ENCODE results near the gene KLK3. TPM values are rescaled to one million over a fixed set of nuclear protein-coding genes. Genes with fewer than 3 reads are reported as not detected.

The KLK3 gene
- total and polyA plus RNA-seq, 2 of the 13 experiments (the other 11 are each of a cell fraction or from before 2014, with no cell fraction given) = not detected

GRCh38 chr19:50858886-50859285, 4.2 kb downstream of the KLK3 start:
- FAIRE-seq (no peak), DNase-seq (ENCODE audit: low spot score) (no peak), ATAC-seq (no peak)
- in situ Hi-C loops (cut with HindIII; ENCODE audit: extremely low pct_ligation_motif_present, low pct_unique_long_range_greater_than_20kb) (no loop called here), intact Hi-C loops (cut with micrococcal nuclease; ENCODE audit: unreplicated experiment) (no loop called here)
- ChIA-PET POLR2A (no interaction called here), CTCF (ENCODE audit: low intra/inter-chr PET ratio, low total read pairs) (no interaction called here)
- no peak for TF ChIP-seq MTA1 (CRISPR knock-in tag; IDR thresholded peaks at IDR 0.05; ENCODE audit: borderline replicate concordance)
- TF ChIP-seq KMT2B (CRISPR knock-in tag; IDR thresholded peaks at IDR 0.05) = no peak
- TF ChIP-seq ONECUT2 (CRISPR knock-in tag; IDR thresholded peaks at IDR 0.05) = no peak
- no peak for TF ChIP-seq ZNF496 (CRISPR knock-in tag; IDR thresholded peaks at IDR 0.05; ENCODE audit: insufficient replicate concordance)
- TF ChIP-seq HCFC1 (IDR thresholded peaks at IDR 0.05; ENCODE audit: low read depth, low read length) = no peak
- no peak for TF ChIP-seq U2AF1 (optimal IDR thresholded peaks at IDR 0.05; ENCODE audit: low read depth, low read length)
- TF ChIP-seq ZNF543 (CRISPR knock-in tag; IDR thresholded peaks at IDR 0.05) = no peak
- Histone ChIP-seq H3K9me3 (ENCODE audit: low read length) (no peaks in the 10 kb centered on the region), H2AFZ (ENCODE audit: low read length) (no peak overlapping the region), H3K79me2 (ENCODE audit: insufficient read depth, low read length) (no peaks in the 10 kb centered on the region), H3K27me3 (ENCODE audit: control insufficient read depth in 1 of 2, insufficient read depth in 2 of 2, low read length in 2 of 2) (peaks cover 3 to 20% of the 10 kb centered on the region in 2 experiments; a peak in 4 of 5 replicates), H3K4me3 (replicated peaks in 1 of 3; ENCODE audit: insufficient read depth in 1 of 3, low read depth in 2 of 3, low read length in 3 of 3) (no peak overlapping the region), H3K27ac (ENCODE audit: extremely low read length, insufficient read depth, low read length) (no peak overlapping the region), H3K36me3 (replicated peaks in 1 of 2; ENCODE audit: control insufficient read depth in 1 of 2, insufficient read depth in 2 of 2, low read length in 2 of 2) (no peaks in the 10 kb centered on the region), H3K4me2 (ENCODE audit: low read depth, low read length) (no peak overlapping the region), H3K4me1 (ENCODE audit: insufficient read depth, low read length) (no peaks in the 10 kb centered on the region), H3K9ac (ENCODE audit: insufficient read depth, low read depth, low read length) (no peak overlapping the region), H4K20me1 (ENCODE audit: insufficient read depth, low read length) (no peaks in the 10 kb centered on the region)
- no TSS peak for BruUV-seq (replicated peaks)
- WGBS (ENCODE audit: low lambda C conversion rate) = 7% methylated on average over 7 of the region's 7 CpGs

- Histone ChIP-seq H3K9me3 (ENCODE audit: low read length) (no peaks in the 10 kb centered on the region), H3K4me1 (ENCODE audit: insufficient read depth, low read length) (no peaks in the 10 kb centered on the region), H3K79me2 (ENCODE audit: insufficient read depth, low read length) (no peaks in the 10 kb centered on the region), H3K9ac (ENCODE audit: insufficient read depth, low read depth, low read length) (no peak overlapping the region), H2AFZ (ENCODE audit: low read length) (no peak overlapping the region), H3K27me3 (ENCODE audit: control insufficient read depth in 1 of 2, insufficient read depth in 2 of 2, low read length in 2 of 2) (peaks cover 3 to 20% of the 10 kb centered on the region in 2 experiments; a peak in 4 of 5 replicates), H3K4me2 (ENCODE audit: low read depth, low read length) (no peak overlapping the region), H3K4me3 (replicated peaks in 1 of 3; ENCODE audit: insufficient read depth in 1 of 3, low read depth in 2 of 3, low read length in 3 of 3) (no peak overlapping the region), H3K36me3 (replicated peaks in 1 of 2; ENCODE audit: control insufficient read depth in 1 of 2, insufficient read depth in 2 of 2, low read length in 2 of 2) (no peaks in the 10 kb centered on the region), H4K20me1 (ENCODE audit: insufficient read depth, low read length) (no peaks in the 10 kb centered on the region), H3K27ac (ENCODE audit: extremely low read length, insufficient read depth, low read length) (no peak overlapping the region)
- intact Hi-C loops (cut with micrococcal nuclease; ENCODE audit: unreplicated experiment) = no loop called here
- ChIA-PET CTCF (ENCODE audit: low intra/inter-chr PET ratio, low total read pairs) (no interaction called here), POLR2A (no interaction called here)
- WGBS (ENCODE audit: low lambda C conversion rate) = no CpG with 5 or more reads among the region's 4 CpGs
- no TSS peak for BruUV-seq (replicated peaks)
- no peak for FAIRE-seq
- in situ Hi-C loops (cut with HindIII; ENCODE audit: extremely low pct_ligation_motif_present, low pct_unique_long_range_greater_than_20kb) = no loop called here
- DNase-seq (ENCODE audit: low spot score) = no peak
- no peak for ATAC-seq
- TF ChIP-seq CENPX (CRISPR knock-in tag; IDR thresholded peaks at IDR 0.05) (no peak), NCOA1 (CRISPR knock-in tag; IDR thresholded peaks at IDR 0.05) (no peak), BHLHE40 (IDR thresholded peaks at IDR 0.05; ENCODE audit: low read length) (no peak), ZNF44 (CRISPR knock-in tag; IDR thresholded peaks at IDR 0.05) (no peak), ZNF678 (CRISPR knock-in tag; IDR thresholded peaks at IDR 0.05) (no peak), KAT8 (CRISPR knock-in tag; IDR thresholded peaks at IDR 0.05) (no peak), CENPT (CRISPR knock-in tag; IDR thresholded peaks at IDR 0.05; ENCODE audit: low read depth) (no peak), PPARG (CRISPR knock-in tag; conservative IDR thresholded peaks at IDR 0.05) (no peak), ZNF335 (CRISPR knock-in tag; IDR thresholded peaks at IDR 0.05) (no peak), JUNB (CRISPR knock-in tag; IDR thresholded peaks at IDR 0.05; ENCODE audit: borderline replicate concordance) (no peak), KMT2B (CRISPR knock-in tag; IDR thresholded peaks at IDR 0.05) (no peak)
Measured at GRCh38 chr19:50859849-50860248, 5.1 kb downstream of the KLK3 start.

All from HepG2 (cell line).